Measurements from ENCODE around the gene NUDT16L1.

NUDT16L1 gene

DNA sequence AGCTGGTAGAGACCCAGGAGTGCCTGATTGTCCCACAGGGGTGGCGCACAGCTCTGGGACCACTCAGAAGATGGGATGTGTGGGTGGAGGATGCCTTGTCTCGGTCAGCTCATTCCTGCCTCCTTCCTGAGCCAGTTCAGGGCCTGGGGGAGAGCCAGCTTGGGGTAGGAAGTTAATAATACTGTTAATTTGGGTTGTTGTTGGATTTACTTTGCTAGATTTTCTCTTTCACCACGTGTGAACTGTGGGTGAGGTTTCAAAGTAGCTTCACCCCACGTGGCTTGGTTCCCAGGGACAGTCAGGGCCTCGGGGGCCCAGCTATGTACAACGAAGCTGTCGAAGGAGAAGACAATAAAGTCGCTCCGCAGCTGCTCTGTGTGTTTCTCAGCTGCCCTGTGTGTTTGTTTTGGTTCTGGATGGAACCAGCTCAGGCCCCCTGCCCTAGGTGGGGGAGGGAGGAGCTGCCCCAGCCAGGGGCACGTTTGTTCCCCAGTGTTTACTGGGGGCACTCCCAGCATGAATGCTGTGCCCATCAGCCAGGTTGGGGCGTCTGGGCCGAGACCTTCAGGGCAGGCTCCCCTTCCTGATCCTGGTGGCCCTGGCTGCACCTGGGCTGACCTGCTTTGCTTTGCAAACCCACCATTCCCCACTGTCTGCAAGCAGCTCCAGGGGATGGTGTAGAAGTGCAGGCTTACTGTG lies 2.3 kb downstream of the NUDT16L1 start:
- no peak for DNase-seq

- DNase-seq, result no peak
Measured at GRCh38 chr16:4696172-4696904, 3.0 kb downstream of the NUDT16L1 start.

DNA sequence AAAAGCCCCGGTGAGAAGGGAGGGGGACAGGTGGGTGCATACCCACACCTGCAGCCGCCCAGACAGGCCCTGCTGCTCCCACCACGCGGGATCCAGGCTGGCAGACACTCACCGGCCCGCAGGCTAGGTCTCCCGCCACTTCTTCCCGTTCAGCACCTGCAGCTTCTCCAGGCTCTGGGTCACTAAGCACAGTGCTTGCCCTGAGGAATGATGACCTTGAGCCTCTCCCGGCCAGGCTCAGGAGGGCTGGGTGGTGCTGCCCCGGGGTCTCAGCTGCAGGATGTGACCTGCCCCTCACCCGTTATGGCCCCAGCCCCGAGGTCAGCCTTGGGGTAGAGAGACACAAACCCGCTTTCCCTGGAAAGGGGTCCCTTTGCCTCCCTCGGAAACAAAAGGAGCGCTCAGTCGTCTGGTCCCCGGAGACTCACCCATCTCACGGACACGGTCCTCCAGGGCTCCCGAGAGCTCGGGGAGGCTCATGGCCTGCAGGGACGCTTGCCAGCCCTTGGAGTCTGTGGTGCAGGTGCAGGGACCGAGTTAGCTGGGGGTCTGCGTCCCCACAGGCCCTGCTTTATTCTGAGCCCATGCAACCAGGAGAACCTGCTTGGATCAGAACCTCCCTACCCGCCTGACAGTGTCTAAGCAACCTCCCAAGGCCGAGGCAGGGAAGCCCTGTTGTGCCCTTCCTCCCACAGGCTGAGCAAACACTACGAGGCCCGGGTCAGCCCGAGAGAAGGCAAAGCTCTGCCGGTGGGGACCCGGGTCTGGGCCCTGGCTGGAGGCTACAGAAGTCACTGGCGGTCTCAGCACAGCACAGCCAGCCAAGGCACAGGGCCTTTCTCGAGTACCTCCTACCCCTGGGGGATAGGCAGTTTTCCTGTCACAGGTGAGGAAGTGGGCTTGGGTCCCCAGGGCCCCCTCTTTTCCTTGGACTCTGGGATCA lies 3.8 kb downstream of the NUDT16L1 start:
- DNase-seq, result no peak

- DNase-seq, result no peak
Measured at GRCh38 chr16:4697848-4698291, 4.5 kb downstream of the NUDT16L1 start.

DNA sequence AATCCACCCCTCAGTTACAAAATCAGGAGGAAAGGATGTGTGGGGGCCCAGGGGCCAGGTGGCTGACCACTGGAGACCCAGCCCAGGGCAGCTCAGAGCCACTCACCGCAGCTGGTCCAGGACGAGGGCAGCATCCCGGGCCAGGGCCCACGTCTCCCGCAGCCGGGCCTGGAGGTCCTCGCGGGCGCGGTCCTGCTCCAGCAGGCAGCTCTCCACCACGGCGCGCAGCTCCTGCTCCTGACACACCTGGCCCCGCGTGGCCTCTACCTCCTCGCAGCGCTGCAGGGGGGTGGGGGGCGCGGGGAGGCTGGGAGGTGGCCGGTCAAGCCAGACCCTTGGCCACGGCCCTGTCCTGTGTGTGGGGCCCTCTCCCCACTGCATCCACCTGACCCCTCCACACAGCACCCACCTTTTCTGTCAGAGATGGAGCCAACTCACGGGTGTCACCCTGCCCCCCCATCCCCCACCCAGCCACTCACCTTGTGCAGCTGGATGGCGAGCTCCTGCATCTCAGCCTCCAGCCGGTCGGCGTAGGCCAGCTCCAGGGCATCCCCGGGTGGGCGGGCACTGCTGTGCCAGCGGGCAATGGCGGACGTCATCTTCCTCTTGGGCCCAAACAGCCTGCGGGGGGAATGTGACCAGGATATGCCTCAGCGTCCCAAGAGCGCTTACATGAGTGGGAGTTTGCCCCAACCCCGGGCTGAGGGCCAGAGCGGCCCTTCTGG lies 5.1 kb downstream of the NUDT16L1 start:
- no peak for DNase-seq

- no peak for DNase-seq
Measured at GRCh38 chr16:4699046-4699556, 5.7 kb downstream of the NUDT16L1 start.

- DNase-seq, result no peak
Measured at GRCh38 chr16:4700380-4700996, 7.1 kb downstream of the NUDT16L1 start.

- no peak for DNase-seq
Measured at GRCh38 chr16:4700997-4701743, 7.8 kb downstream of the NUDT16L1 start.

GRCh38 chr16:4701791-4702465 lies 8.6 kb downstream of the NUDT16L1 start:
- no peak for DNase-seq

- no peak for DNase-seq
Measured at GRCh38 chr16:4702466-4702808, 9.1 kb downstream of the NUDT16L1 start.

DNA sequence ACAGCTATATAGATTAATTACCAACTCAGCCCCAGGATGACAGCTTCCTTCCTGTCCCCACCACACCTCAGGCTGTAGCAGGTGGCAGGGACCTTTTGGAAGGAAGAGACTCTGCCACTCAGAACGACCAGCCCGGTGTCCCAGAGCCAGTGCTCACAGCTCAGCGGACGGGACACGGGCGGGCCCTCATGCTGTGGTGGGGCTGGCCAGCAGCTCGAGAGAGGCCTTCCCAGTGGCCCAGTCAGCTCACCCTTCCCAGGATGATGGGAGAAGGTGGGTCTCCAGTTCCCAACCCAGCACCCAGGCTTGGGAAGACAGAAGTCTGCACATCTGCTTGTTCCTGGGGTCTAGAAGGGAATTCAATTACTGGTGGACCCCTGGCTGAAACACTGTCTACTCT lies 10.5 kb downstream of the NUDT16L1 start:
- no peak for DNase-seq

GRCh38 chr16:4704491-4704890 lies 11.1 kb downstream of the NUDT16L1 start:
- DNase-seq, result no peak

GRCh38 chr16:4704913-4705312 lies 11.6 kb downstream of the NUDT16L1 start:
- no peak for DNase-seq

- no peak for DNase-seq
Measured at GRCh38 chr16:4706871-4707270, 13.5 kb downstream of the NUDT16L1 start.

- no peak for DNase-seq
Measured at GRCh38 chr16:4709481-4709880, 16.1 kb downstream of the NUDT16L1 start.

- no peak for DNase-seq
Measured at GRCh38 chr16:4713663-4714501, 20.5 kb downstream of the NUDT16L1 start.

GRCh38 chr16:4714996-4715395 lies 21.6 kb downstream of the NUDT16L1 start:
- DNase-seq, result no peak

GRCh38 chr16:4718466-4718865 lies 25.1 kb downstream of the NUDT16L1 start:
- no peak for DNase-seq

DNA sequence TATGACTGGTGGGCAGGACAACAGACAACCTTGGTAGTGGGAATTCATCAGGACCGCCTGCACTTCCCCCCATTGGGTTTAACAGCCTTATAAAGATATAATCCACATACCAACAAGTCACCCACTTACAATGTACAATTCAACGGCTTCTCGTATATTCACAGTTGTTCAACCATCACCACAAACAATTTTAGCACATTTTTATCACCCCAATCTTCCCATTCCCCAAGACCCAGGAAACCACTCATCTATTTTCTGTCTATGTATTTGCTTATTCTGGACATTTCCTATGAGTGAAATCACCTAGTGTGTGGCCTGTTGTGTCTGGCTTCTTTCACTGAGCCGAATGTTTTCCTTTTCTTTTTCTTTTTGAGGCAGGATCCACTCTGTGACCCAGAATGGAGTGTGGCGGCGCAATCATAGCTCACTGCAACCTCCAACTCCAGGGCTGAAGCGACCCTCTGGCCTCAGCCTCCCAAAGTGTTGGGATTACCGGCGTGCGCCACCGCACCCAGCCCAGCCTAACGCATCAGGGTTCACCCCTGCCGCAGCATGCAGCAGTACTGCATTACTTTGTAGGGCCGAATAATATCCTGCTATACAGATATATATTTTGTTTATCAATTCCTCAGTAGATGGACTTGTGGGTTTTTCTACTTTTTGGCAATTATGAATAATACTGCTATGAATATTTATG lies 29.9 kb downstream of the NUDT16L1 start:
- DNase-seq, result no peak
